ENCODE results near the gene IL17C. TPM values are rescaled to one million over a fixed set of nuclear protein-coding genes. Genes with fewer than 3 reads are reported as not detected.

Gene IL17C
- total and polyA plus RNA-seq, 9 of the 15 experiments (the other 6 are each of a cell fraction or from before 2014, with no cell fraction given): not detected

DNA sequence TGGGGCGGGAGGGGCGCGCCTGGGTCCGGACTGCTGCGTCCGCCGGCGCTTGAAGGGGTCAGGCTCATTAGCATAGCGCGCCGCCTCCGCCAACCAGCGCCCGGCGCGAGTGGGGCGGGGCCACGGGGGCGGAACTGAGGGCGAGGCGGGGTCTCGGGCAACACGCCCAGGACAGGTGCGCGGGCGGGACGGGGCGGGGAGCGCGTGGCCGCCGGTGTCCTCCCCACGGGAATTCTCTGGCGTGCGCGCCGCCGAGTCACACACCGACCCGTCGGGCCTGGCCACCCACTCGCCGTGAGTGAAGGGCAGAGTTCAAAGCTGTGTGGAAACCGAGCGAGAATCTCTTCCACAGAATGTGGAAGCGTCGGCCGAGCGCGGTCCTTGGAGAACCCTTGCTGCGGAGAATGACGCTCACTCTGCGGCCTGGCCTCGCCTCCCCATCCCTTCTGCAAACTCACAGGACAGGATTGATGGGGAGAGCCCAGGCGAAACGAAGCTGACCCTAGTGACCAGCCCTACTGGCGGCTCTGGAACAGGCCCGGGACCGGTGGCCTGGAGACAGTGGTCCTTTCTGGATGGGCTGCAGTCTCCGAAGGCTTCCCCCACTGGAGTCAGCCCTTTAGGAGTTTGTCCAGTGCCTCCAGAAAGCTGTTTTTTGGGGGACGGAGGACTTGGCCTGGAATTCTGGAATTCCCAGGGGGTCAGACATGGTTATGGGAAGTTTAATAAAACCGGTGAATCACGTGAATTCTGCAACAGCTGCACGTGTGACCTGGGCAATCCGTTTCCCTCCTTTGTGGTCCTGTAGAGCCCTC lies 48.3 kb downstream of the IL17C start, which contains the start of gene SNAI3 (continued):
- TF ChIP-seq, protein P1, sequence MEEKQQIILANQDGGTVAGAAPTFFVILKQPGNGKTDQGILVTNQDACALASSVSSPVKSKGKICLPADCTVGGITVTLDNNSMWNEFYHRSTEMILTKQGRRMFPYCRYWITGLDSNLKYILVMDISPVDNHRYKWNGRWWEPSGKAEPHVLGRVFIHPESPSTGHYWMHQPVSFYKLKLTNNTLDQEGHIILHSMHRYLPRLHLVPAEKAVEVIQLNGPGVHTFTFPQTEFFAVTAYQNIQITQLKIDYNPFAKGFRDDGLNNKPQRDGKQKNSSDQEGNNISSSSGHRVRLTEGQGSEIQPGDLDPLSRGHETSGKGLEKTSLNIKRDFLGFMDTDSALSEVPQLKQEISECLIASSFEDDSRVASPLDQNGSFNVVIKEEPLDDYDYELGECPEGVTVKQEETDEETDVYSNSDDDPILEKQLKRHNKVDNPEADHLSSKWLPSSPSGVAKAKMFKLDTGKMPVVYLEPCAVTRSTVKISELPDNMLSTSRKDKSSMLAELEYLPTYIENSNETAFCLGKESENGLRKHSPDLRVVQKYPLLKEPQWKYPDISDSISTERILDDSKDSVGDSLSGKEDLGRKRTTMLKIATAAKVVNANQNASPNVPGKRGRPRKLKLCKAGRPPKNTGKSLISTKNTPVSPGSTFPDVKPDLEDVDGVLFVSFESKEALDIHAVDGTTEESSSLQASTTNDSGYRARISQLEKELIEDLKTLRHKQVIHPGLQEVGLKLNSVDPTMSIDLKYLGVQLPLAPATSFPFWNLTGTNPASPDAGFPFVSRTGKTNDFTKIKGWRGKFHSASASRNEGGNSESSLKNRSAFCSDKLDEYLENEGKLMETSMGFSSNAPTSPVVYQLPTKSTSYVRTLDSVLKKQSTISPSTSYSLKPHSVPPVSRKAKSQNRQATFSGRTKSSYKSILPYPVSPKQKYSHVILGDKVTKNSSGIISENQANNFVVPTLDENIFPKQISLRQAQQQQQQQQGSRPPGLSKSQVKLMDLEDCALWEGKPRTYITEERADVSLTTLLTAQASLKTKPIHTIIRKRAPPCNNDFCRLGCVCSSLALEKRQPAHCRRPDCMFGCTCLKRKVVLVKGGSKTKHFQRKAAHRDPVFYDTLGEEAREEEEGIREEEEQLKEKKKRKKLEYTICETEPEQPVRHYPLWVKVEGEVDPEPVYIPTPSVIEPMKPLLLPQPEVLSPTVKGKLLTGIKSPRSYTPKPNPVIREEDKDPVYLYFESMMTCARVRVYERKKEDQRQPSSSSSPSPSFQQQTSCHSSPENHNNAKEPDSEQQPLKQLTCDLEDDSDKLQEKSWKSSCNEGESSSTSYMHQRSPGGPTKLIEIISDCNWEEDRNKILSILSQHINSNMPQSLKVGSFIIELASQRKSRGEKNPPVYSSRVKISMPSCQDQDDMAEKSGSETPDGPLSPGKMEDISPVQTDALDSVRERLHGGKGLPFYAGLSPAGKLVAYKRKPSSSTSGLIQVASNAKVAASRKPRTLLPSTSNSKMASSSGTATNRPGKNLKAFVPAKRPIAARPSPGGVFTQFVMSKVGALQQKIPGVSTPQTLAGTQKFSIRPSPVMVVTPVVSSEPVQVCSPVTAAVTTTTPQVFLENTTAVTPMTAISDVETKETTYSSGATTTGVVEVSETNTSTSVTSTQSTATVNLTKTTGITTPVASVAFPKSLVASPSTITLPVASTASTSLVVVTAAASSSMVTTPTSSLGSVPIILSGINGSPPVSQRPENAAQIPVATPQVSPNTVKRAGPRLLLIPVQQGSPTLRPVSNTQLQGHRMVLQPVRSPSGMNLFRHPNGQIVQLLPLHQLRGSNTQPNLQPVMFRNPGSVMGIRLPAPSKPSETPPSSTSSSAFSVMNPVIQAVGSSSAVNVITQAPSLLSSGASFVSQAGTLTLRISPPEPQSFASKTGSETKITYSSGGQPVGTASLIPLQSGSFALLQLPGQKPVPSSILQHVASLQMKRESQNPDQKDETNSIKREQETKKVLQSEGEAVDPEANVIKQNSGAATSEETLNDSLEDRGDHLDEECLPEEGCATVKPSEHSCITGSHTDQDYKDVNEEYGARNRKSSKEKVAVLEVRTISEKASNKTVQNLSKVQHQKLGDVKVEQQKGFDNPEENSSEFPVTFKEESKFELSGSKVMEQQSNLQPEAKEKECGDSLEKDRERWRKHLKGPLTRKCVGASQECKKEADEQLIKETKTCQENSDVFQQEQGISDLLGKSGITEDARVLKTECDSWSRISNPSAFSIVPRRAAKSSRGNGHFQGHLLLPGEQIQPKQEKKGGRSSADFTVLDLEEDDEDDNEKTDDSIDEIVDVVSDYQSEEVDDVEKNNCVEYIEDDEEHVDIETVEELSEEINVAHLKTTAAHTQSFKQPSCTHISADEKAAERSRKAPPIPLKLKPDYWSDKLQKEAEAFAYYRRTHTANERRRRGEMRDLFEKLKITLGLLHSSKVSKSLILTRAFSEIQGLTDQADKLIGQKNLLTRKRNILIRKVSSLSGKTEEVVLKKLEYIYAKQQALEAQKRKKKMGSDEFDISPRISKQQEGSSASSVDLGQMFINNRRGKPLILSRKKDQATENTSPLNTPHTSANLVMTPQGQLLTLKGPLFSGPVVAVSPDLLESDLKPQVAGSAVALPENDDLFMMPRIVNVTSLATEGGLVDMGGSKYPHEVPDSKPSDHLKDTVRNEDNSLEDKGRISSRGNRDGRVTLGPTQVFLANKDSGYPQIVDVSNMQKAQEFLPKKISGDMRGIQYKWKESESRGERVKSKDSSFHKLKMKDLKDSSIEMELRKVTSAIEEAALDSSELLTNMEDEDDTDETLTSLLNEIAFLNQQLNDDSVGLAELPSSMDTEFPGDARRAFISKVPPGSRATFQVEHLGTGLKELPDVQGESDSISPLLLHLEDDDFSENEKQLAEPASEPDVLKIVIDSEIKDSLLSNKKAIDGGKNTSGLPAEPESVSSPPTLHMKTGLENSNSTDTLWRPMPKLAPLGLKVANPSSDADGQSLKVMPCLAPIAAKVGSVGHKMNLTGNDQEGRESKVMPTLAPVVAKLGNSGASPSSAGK (IDR thresholded peaks at IDR 0.05): peak; percentile 87
- TF ChIP-seq CBX3 (IDR thresholded peaks at IDR 0.05; ENCODE audit: borderline replicate concordance in 1 of 2, low read length in 2 of 2) (peak in 1 of 2 experiments; percentile 52; a peak in 1 of 3 replicates), BHLHE40 (IDR thresholded peaks at IDR 0.05; ENCODE audit: low read length) (peak; percentile 77), MTA3 (IDR thresholded peaks at IDR 0.05; ENCODE audit: borderline replicate concordance) (peak; percentile 63; the same call in 1 of the 2 replicates), RBFOX2 (IDR thresholded peaks at IDR 0.05; ENCODE audit: low read depth, low read length) (peak; percentile 70), SOX6 (IDR thresholded peaks at IDR 0.05) (0 out of 2 replicates have a peak, but pooled peaks have one; percentile 25), CCNT2 (IDR thresholded peaks at IDR 0.05; ENCODE audit: borderline replicate concordance, extremely low read depth, insufficient read length, low read depth, low read length) (peak; percentile 79), BCOR (IDR thresholded peaks at IDR 0.05) (peak; percentile 33; the same call in 1 of the 2 replicates), CBX1 (IDR thresholded peaks at IDR 0.05; ENCODE audit: low read depth) (peak; percentile 68; the same call in 1 of the 2 replicates)
- TF ChIP-seq, protein P2, sequence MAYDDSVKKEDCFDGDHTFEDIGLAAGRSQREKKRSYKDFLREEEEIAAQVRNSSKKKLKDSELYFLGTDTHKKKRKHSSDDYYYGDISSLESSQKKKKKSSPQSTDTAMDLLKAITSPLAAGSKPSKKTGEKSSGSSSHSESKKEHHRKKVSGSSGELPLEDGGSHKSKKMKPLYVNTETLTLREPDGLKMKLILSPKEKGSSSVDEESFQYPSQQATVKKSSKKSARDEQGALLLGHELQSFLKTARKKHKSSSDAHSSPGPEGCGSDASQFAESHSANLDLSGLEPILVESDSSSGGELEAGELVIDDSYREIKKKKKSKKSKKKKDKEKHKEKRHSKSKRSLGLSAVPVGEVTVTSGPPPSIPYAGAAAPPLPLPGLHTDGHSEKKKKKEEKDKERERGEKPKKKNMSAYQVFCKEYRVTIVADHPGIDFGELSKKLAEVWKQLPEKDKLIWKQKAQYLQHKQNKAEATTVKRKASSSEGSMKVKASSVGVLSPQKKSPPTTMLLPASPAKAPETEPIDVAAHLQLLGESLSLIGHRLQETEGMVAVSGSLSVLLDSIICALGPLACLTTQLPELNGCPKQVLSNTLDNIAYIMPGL (CRISPR knock-in tag; IDR thresholded peaks at IDR 0.05): 0 out of 2 replicates have a peak, but pooled peaks have one; percentile 29

Measured in K562 (cell line).